ENCODE data around the gene MBD3L4.
A peak's percentile ranks its signal among the peaks of the same experiment; 100 is the strongest.
"Not testable (repeated sequence)": the region's sequence is repeated elsewhere in the genome, so short reads cannot be mapped to it uniquely, and the experiment has no call there.

MBD3L4 gene

GRCh38 chr19:7040079-7040478, at the start of gene MBD3L4:
Gene MBD3L4 (minus strand): TSS chr19:7040179. CDS start chr19:7040144, 35 bp downstream.
- not testable (repeated sequence) for DNase-seq (ENCODE audit: low read depth in 2 of 2)

- no peak for DNase-seq (ENCODE audit: low read depth in 2 of 2)
Measured at GRCh38 chr19:7088999-7089398, 49.0 kb upstream of the MBD3L4 start.

DNA sequence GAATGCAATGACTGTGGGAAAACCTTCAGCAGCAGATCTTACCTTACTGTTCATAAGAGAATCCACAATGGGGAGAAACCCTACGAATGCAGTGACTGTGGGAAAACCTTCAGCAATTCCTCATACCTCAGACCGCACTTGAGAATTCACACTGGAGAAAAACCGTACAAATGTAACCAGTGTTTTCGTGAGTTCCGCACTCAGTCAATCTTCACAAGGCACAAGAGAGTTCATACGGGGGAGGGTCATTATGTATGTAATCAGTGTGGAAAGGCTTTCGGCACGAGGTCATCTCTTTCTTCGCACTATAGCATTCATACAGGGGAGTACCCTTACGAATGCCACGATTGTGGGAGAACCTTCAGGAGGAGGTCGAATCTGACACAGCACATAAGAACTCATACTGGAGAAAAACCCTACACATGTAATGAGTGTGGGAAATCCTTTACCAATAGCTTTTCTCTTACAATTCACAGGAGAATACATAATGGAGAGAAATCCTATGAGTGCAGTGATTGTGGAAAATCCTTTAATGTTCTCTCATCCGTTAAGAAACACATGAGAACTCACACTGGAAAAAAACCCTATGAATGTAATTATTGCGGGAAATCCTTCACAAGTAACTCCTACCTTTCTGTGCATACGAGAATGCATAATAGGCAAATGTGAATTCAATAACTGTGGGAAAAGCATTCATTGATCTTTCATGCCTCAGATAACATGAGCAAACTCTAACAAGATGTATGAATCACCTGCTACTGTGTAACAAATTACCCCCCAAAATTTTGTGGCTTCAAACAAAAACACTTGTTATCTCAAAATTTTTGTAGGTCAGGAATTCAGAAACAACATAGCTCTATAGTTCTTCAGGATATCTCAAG, 43.3 kb upstream of the MBD3L4 start:
- no peak for DNase-seq (ENCODE audit: low read depth in 2 of 2)

GRCh38 chr19:7078008-7078407, 38.0 kb upstream of the MBD3L4 start:
- DNase-seq (ENCODE audit: low read depth in 2 of 2) = no peak

DNA sequence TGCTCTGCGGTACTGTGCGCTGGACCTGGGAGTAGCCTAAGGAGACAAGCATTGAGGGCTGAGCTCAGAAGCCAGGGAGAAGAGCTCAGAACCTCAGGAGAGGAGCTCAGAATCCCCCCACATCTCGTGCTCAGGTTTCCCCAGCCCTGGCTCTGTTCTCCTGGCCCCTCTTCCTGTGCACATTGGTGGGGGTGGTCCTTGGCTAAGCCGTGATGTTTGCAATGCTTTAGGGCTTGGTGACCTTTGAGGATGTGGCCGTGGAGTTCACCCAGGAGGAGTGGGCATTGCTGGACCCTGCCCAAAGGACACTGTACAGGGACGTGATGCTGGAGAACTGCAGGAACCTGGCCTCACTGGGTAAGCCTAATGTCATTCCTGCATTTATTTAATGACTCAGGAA, 36.2 kb upstream of the MBD3L4 start:
- no peak for DNase-seq (ENCODE audit: low read depth in 2 of 2)

GRCh38 chr19:7074705-7075282, 34.8 kb upstream of the MBD3L4 start:
- no peak for DNase-seq (ENCODE audit: low read depth in 2 of 2)

GRCh38 chr19:7072541-7072940, 32.6 kb upstream of the MBD3L4 start:
- no peak for DNase-seq (ENCODE audit: low read depth in 2 of 2)

GRCh38 chr19:7069904-7070226, 29.9 kb upstream of the MBD3L4 start:
- no peak for DNase-seq (ENCODE audit: low read depth in 2 of 2)

- DNase-seq (ENCODE audit: low read depth in 2 of 2) = peak; percentile 97 to 99
Measured at GRCh38 chr19:7069042-7069903, 29.3 kb upstream of the MBD3L4 start, which contains the start of gene ZNF557. Gene ZNF557 (plus strand): TSS chr19:7069703. CDS start chr19:7075075, 5,372 bp downstream.

DNA sequence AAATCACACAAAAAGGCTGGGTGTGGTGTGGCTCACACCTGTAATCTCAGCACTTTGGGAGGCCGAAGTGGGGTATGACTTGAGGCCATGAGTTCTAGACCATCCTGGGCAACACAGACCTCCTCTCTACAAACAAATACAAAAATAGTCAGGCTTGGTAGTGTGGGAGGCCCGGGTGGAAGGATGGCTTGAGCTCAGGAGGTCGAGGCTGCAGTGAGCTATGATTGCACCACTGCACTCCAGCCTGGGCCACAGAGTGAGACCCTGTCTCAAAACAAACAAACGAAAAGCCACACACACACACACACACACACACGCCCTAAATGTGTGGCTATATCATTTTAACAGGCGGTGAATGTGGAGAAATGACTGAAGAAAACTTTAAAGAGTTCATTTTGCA, 28.6 kb upstream of the MBD3L4 start:
- no peak for DNase-seq (ENCODE audit: low read depth in 2 of 2)

DNA sequence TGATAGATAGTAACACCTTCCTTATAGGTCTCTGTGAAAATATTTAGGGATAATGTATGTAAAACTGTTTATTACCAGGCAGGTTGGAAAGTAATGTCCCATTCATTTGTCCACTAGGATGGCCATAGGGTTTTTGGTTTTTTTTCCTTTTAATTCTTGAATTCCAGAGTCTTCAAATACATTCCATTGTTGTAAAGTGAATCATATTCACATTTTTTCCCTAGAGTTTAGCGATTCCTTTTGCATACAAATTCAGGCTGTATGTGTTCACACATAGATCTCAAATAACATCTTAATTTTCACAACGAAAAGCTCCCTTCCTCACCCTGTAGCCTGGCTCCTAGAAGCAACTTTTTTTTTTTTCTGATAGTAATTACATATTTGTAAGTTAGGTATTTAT, 27.7 kb upstream of the MBD3L4 start:
- DNase-seq (ENCODE audit: low read depth in 2 of 2) = no peak

- not testable (repeated sequence) for DNase-seq (ENCODE audit: low read depth in 2 of 2)
Measured at GRCh38 chr19:7067122-7067521, 27.1 kb upstream of the MBD3L4 start.

GRCh38 chr19:7063764-7064418, 23.9 kb upstream of the MBD3L4 start:
- DNase-seq (ENCODE audit: low read depth in 2 of 2) = no peak

GRCh38 chr19:7063339-7063738, 23.4 kb upstream of the MBD3L4 start:
- DNase-seq (ENCODE audit: low read depth in 2 of 2) = no peak

DNA sequence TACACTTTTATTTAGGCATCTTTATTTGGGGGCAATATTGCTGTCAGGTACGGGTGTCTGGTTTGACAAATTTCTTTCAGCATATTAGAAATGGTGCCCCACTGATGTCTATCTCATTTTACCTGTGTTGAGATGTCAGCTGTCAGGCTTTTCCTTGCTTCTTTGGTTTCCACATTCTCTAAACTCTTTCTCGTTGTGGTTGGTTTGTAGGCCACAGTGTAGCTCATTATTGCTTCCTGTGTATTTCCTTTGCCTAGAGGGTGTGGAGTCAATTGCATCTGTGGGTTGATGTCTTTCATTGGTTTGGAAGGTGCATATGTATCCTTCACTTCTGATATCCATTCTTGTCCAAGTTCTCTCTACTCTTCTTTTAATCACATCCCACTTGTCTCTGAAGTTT, 20.0 kb upstream of the MBD3L4 start:
- DNase-seq (ENCODE audit: low read depth in 2 of 2) = not testable (repeated sequence)

DNA sequence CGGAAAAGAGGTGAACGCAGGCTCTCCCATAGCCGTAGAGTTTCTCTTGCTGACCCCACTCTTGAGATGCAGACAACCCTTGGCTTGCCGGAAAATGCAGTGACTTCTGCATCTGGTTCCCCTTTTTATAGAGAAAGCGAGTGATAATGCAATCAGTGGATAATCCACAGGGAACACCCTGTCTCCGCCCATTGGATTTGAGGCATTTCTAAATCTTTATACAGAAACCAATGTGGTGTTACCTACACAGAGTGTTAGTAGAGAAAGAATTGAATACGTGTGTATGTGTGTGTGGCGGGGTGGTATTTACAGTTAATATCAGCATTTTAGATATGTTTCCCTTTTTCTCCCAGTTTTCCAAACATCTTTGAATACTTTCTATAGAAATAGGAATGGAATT, 18.6 kb upstream of the MBD3L4 start, which contains the start of gene MBD3L3:
TSS of gene MBD3L3 (minus strand) at position 101 of the 400 bp plus-strand sequence. CDS start at position 30, 71 bp downstream.
- not testable (repeated sequence) for DNase-seq (ENCODE audit: low read depth in 2 of 2)

DNA sequence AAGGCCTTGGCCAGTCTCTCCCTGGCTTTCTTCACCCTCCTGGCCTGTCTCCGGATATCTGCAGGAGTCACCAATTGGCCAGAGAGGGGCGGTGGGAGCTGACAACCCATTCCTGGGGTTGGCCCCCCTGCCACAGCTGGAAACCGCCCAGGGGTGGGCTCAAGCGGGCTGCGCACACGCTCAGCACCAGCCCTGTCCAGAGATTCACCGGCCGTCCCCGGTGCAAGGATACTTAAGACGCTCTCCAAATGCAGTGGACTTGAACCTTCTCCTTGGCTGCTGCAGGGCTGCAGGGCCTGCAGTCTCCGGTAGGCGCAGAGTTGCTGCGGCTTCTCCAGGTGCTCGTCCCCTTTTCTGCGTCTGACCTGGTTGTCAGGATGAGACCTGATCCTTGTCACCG, 16.4 kb upstream of the MBD3L4 start:
- DNase-seq (ENCODE audit: low read depth in 2 of 2) = not testable (repeated sequence)

GRCh38 chr19:7055679-7056078, 15.7 kb upstream of the MBD3L4 start:
- not testable (repeated sequence) for DNase-seq (ENCODE audit: low read depth in 2 of 2)

GRCh38 chr19:7054635-7055368, 14.8 kb upstream of the MBD3L4 start:
- DNase-seq (ENCODE audit: low read depth in 2 of 2) = not testable (repeated sequence)

- not testable (repeated sequence) for DNase-seq (ENCODE audit: low read depth in 2 of 2)
Measured at GRCh38 chr19:7052896-7053295, 12.9 kb upstream of the MBD3L4 start.

GRCh38 chr19:7051421-7051820, 11.4 kb upstream of the MBD3L4 start:
- not testable (repeated sequence) for DNase-seq (ENCODE audit: low read depth in 2 of 2)
